SU-DHL-6 (cell line): Measurements from ENCODE around the gene SPEF2.

ENCODE experiments used
- H2AFZ ChIP-seq: fragments of 200-600 bp; sonication (generic); 2 replicates; pipeline ENCODE4 v1.6.1; 2014; ENCODE audit warnings: low read depth, mild to moderate bottlenecking, moderate library complexity, mixed read lengths, antibody characterized with exemption, low read length; ENCODE audit not compliant: severe bottlenecking
- H3F3A ChIP-seq: fragments of 200-600 bp; shearing (Covaris generic); 2 replicates; pipeline ENCODE4 v1.6.0; 2016; ENCODE audit warnings: antibody characterized with exemption, mild to moderate bottlenecking; ENCODE audit not compliant: insufficient read depth
- H3K27ac ChIP-seq: fragments of 200-600 bp; sonication (generic); 2 replicates; pipeline ENCODE4 v1.5.1; 2016; ENCODE audit warnings: low read depth, mild to moderate bottlenecking, low read length, moderate library complexity, mixed read lengths
- H3K27me3 ChIP-seq: fragments of 200-600 bp; sonication (generic), shearing (Covaris generic); 2 replicates; pipeline ENCODE4 v1.6.0; 2014; ENCODE audit warnings: mild to moderate bottlenecking, low read length
- H3K36me3 ChIP-seq: fragments of 200-600 bp; sonication (generic); 2 replicates; pipeline ENCODE4 v1.6.1; 2014; ENCODE audit warnings: mild to moderate bottlenecking, low read length, mixed read lengths
- H3K4me2 ChIP-seq: fragments of 300-600, 200-600 bp; shearing (Covaris generic), sonication (generic); 2 replicates; pipeline ENCODE4 v1.6.0; 2014; ENCODE audit warnings: low read length, low read depth, mild to moderate bottlenecking; ENCODE audit not compliant: poor library complexity, severe bottlenecking
- H3K4me3 ChIP-seq: fragments of 200-600 bp; sonication (generic); 2 replicates; pipeline ENCODE4 v1.5.1; 2014; ENCODE audit warnings: antibody characterized with exemption, low read length, mild to moderate bottlenecking, mixed read lengths; ENCODE audit not compliant: insufficient read depth, poor library complexity, severe bottlenecking
- H3K79me2 ChIP-seq: fragments of 200-600 bp; sonication (generic); 2 replicates; pipeline ENCODE4 v1.6.1; 2014; ENCODE audit warnings: mild to moderate bottlenecking, low read length, moderate library complexity; ENCODE audit not compliant: insufficient read depth
- H3K9ac ChIP-seq: fragments of 200-600 bp; sonication (generic); 2 replicates; pipeline ENCODE4 v1.7.0; 2014; ENCODE audit warnings: mild to moderate bottlenecking, low read length
- H3K9me2 ChIP-seq: fragments of 200-600 bp; sonication (generic); replicated peaks from 2 replicates; pipeline ENCODE4 v1.6.1; 2014; ENCODE audit warnings: low read length; ENCODE audit not compliant: insufficient read depth
- H3K9me3 ChIP-seq: fragments of 200-600 bp; sonication (generic); 2 replicates; pipeline ENCODE4 v1.6.1; 2014; ENCODE audit warnings: low read length, mixed read lengths; ENCODE audit not compliant: insufficient read depth
- H4K20me1 ChIP-seq: fragments of 200-600 bp; sonication (generic); 2 replicates; pipeline ENCODE4 v1.6.1; 2014; ENCODE audit warnings: low read depth, mild to moderate bottlenecking, antibody characterized with exemption, low read length, moderate library complexity, mixed read lengths
- EZH2phosphoT487 ChIP-seq: fragments of 200-600 bp; sonication (generic), shearing (Covaris generic); conservative IDR thresholded peaks from 2 replicates; pipeline ENCODE4 v1.6.1; 2018; ENCODE audit warnings: mild to moderate bottlenecking, antibody characterized with exemption, low read length, moderate library complexity, mixed read lengths
- TF ChIP-seq, protein P1 (sequence below): fragments of 200-600 bp; sonication (generic); IDR thresholded peaks from one replicate; pipeline ENCODE4 v1.5.1; 2017; ENCODE audit warnings: antibody characterized with exemption, mild to moderate bottlenecking, low read length, moderate library complexity; ENCODE audit not compliant: insufficient read depth, poor library complexity, severe bottlenecking

SPEF2 gene

DNA sequence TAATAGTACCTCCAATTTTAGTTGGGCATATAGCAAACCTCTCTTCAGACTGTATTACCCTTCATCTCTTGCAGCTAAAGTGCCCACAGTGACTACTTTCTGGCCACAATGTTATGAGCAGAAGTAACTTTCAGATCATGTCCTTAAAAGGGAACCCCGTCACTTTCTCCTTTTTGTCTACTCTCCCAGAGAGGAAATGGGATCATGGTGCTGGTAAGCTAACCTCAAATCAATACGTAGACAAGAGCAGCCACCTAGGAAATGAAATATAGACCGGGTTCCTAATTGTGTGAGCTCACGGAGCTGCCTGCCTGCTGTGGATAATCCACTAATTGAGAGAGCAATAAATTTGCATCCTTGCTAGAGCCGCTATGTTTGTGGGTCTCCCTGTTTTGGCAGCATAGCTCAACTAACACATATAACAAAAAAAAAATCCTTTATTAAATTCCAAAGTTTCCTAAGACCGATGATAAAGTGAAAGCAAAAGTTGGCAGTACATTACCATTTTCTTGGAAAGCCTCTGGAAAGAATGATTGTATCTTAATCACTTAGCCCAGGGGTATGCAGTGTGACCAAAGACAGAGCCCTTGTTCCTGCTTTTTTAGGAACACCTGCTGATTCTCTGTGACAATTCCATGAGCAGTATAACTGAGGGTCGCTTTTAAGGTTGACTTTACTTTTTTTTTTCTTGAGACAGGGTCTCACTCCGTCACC lies 233.5 kb downstream of the SPEF2 start:
- H3K27ac ChIP-seq: no peak overlapping the region
- no peaks in the 10 kb centered on the region for H3K36me3 ChIP-seq
- TF ChIP-seq, protein P1, sequence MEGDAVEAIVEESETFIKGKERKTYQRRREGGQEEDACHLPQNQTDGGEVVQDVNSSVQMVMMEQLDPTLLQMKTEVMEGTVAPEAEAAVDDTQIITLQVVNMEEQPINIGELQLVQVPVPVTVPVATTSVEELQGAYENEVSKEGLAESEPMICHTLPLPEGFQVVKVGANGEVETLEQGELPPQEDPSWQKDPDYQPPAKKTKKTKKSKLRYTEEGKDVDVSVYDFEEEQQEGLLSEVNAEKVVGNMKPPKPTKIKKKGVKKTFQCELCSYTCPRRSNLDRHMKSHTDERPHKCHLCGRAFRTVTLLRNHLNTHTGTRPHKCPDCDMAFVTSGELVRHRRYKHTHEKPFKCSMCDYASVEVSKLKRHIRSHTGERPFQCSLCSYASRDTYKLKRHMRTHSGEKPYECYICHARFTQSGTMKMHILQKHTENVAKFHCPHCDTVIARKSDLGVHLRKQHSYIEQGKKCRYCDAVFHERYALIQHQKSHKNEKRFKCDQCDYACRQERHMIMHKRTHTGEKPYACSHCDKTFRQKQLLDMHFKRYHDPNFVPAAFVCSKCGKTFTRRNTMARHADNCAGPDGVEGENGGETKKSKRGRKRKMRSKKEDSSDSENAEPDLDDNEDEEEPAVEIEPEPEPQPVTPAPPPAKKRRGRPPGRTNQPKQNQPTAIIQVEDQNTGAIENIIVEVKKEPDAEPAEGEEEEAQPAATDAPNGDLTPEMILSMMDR: no peak
- no peak for TF ChIP-seq EZH2phosphoT487
- no peak overlapping the region for H3K9ac ChIP-seq
- no peak overlapping the region for H2AFZ ChIP-seq
- 0 out of 2 replicates have a peak, but pooled peaks cover 5% of the 10 kb centered on the region for H3K9me3 ChIP-seq
- H3K79me2 ChIP-seq: no peaks in the 10 kb centered on the region
- H3K4me3 ChIP-seq: no peak overlapping the region
- H3K27me3 ChIP-seq: no peaks in the 10 kb centered on the region
- H3F3A ChIP-seq: no peaks in the 10 kb centered on the region
- no peaks in the 10 kb centered on the region for H4K20me1 ChIP-seq
- H3K9me2 ChIP-seq: no peaks in the 10 kb centered on the region
- H3K4me2 ChIP-seq: no peak overlapping the region

DNA sequence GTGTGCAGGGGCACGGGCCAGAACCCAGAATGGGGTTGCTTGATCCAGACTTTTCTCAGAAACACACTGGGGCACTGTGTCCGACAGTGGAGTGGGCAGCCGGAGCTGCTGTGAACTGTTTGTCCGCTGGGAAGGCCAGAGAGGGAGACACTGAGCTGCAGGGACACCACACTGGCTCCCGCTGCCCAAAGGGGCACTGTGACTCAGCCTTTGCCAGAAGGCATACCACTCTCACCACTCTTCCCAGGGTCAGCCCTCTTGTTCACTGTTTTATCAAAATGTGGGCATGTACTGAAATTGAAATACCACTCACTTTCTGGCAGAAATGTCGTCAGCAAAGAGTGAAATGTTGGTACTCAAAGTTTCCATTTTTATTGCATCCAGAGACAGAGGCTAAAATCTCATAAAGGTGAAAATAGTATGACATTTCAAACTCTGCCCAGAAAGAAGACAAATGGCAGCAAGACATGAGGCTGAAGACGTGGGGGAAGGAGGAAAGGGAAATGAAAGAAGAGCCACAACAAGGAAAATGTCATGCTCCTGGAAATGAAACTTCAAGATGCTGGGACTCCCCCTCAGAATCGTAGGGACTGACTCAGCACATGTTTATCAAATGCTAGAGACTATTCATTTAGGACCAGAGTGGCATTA lies 234.5 kb downstream of the SPEF2 start:
- Histone ChIP-seq H2AFZ (no peak overlapping the region), H3K4me2 (no peak overlapping the region)

DNA sequence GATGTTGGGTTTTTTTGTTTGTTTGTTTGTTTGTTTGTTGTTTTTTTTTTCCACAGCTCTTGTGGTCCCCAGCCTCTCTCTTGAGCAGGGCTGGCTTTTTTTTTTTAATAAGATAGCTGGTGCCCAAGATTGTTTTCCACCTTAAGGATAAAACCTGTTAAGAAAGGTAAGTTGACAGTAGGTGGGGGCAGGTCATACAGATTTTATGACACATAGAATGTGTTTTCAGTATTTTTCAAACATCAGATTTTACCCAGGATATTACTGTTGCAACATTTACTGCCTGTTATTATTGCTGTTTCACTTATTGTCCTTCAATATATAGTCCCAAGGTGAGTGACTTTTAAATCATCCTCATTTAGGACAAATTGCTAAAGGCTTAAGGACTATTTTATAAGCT lies 235.1 kb downstream of the SPEF2 start:
- Histone ChIP-seq H3K27me3 (no peaks in the 10 kb centered on the region), H3K27ac (no peak overlapping the region), H3K4me3 (no peak overlapping the region), H3K9me2 (no peaks in the 10 kb centered on the region), H4K20me1 (no peaks in the 10 kb centered on the region), H3K4me2 (no peak overlapping the region), H3K9ac (no peak overlapping the region), H2AFZ (no peak overlapping the region), H3K36me3 (no peaks in the 10 kb centered on the region), H3K79me2 (no peaks in the 10 kb centered on the region), H3F3A (no peaks in the 10 kb centered on the region), H3K9me3 (0 out of 2 replicates have a peak, but pooled peaks cover under 1% of the 10 kb centered on the region)
- TF ChIP-seq, protein P1: no peak
- TF ChIP-seq EZH2phosphoT487: no peak

More for the DNA sequence above, 234.5 kb downstream of the SPEF2 start:
- no peaks in the 10 kb centered on the region for H3K36me3 ChIP-seq
- 0 out of 2 replicates have a peak, but pooled peaks cover 5% of the 10 kb centered on the region for H3K9me3 ChIP-seq
- H3K9ac ChIP-seq: no peak overlapping the region
- TF ChIP-seq, protein P1: no peak
- no peak for TF ChIP-seq EZH2phosphoT487
- H3K27ac ChIP-seq: no peak overlapping the region
- H3K4me3 ChIP-seq: no peak overlapping the region
- H3F3A ChIP-seq: no peaks in the 10 kb centered on the region
- no peaks in the 10 kb centered on the region for H3K79me2 ChIP-seq
- no peaks in the 10 kb centered on the region for H3K9me2 ChIP-seq
- H4K20me1 ChIP-seq: no peaks in the 10 kb centered on the region
- no peaks in the 10 kb centered on the region for H3K27me3 ChIP-seq
